GM21737 (cell line): ENCODE data around the gene POLDIP2.

Experiments used
- ATAC-seq: cut with Tn5 transposase; IDR thresholded peaks from one replicate; pipeline ENCODE4 v1.9.1; 2021; ENCODE audit warnings: mild to moderate bottlenecking, moderate library complexity; ENCODE audit not compliant: unreplicated experiment

Gene POLDIP2

DNA sequence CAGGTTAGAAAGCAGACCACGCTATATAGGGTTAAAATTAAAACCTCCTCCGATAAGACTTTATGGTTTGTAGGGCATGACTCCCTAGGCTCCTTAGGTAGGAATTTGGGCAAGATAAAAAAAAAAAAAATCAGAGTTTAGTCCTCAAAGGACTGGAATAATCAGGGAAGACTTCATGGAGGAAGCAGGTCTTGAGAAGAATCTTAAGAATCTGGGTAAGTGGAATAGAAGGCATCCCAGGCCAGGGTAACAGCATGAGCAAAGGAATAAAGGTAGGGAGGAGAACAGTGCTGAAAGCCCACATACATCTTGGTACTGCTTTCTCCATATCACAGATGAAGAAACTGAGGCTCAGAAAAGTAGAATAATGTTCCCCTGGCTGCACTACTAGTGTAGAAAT, 33.2 kb upstream of the POLDIP2 start:
- ATAC-seq, result no peak

DNA sequence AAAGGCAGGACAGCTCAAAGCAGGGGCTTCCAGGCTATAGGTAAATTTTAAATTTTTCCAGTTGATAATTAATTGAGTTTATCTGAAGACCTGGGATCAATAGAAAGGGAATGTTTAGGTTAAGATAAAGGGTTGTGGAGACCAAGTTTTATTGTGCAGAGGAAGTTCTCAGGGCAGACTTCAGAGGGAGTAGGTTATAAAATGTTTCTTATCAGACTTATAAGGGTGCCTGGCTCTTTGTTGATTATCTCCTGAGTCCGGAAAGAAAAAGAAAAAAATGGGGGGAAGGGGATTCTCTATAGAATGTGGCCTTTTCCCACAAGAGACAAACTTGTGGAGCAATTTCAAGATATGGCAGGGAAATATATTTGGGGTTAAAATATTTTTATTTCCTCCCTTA, 32.8 kb upstream of the POLDIP2 start:
- no peak for ATAC-seq

DNA sequence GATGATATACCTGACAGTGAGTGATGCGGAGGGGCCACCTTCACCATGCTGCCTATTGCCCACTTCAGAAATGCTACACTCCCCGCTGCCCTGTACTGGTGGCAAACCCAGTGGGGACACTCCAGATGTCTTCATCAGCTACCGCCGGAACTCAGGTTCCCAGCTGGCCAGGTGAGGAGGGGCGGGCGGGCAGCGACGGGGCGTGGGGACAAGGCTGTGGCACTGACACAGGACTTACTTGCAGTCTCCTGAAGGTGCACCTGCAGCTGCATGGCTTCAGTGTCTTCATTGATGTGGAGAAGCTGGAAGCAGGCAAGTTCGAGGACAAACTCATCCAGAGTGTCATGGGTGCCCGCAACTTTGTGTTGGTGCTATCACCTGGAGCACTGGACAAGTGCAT, 30.8 kb upstream of the POLDIP2 start:
- no peak for ATAC-seq

DNA sequence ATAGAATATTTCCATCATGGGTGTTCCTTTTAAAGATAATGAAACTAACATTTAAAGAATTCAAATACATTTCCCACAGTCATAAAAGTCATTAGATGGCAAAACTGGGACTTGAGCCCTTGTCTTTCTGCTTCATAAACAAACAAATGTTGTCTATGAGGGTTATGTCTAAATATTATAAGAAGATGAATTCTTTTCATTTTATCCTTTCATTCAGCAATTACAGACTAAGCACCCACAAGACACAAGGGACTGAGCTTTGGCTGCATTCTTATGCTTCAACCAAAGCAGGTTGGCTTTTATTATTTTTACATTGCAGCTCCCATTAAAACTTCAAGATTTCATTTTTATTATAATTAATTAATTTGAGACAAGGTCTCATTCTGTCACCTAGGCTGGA, 29.1 kb upstream of the POLDIP2 start:
- ATAC-seq, result no peak

DNA sequence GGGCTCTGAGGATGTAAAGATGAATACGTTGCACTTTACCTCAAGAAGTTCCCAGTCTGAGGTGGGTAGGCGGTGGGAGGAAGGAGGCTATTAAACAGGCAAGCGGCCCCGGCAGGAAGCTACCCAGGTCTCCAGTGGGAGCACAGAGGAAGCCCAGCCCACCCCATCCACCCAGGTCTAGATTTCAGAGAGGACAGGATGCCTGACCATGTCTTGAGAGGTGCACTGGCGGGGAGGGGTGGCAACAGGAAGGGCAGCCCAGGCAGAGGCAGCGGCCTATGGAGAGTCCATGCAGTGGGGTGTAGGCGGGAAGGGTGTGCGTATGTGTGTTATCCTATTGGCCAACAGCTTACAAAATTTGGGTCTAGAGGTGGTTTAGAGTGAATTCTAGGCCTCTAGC, 28.1 kb upstream of the POLDIP2 start:
- ATAC-seq, result no peak

DNA sequence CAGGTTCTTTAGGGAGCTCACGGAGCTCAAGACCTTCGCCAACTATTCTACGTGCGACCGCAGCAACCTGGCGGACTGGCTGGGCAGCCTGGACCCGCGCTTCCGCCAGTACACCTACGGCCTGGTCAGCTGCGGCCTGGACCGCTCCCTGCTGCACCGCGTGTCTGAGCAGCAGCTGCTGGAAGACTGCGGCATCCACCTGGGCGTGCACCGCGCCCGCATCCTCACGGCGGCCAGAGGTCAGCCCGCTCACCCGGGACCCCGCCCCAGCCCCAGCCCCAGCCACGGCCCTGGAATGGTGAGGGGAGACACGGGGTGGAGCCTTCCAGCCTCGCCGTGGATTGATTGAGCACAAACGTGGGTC, 27.7 kb upstream of the POLDIP2 start:
- ATAC-seq, result no peak

DNA sequence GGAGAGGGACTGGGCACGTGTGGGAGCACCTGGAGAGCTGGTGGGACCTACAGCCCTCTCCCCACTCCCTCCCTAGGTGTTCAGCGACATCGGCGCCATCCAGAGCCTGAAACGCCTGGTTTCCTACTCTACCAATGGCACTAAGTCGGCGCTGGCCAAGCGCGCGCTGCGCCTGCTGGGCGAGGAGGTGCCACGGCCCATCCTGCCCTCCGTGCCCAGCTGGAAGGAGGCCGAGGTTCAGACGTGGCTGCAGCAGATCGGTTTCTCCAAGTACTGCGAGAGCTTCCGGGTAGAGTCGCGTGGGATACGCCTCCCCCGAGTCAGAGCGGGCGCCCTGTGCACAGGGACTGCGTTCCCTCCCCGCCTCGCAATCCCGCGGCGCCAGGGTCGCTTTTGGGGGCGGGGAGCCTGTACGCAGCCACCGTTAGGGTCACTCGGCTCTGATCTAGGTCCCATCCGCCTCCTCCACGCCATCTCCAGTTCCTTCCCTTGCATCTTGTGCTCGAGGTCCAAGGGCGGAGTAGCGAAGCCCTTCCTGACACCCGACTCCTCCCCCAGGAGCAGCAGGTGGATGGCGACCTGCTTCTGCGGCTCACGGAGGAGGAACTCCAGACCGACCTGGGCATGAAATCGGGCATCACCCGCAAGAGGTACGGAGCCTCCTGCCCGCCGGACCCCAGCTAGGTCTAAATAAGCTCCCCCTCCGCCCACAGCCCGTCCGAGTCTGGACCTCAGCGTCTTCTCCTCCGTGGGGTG, 27.1 kb upstream of the POLDIP2 start:
- peak; percentile 79 for ATAC-seq

DNA sequence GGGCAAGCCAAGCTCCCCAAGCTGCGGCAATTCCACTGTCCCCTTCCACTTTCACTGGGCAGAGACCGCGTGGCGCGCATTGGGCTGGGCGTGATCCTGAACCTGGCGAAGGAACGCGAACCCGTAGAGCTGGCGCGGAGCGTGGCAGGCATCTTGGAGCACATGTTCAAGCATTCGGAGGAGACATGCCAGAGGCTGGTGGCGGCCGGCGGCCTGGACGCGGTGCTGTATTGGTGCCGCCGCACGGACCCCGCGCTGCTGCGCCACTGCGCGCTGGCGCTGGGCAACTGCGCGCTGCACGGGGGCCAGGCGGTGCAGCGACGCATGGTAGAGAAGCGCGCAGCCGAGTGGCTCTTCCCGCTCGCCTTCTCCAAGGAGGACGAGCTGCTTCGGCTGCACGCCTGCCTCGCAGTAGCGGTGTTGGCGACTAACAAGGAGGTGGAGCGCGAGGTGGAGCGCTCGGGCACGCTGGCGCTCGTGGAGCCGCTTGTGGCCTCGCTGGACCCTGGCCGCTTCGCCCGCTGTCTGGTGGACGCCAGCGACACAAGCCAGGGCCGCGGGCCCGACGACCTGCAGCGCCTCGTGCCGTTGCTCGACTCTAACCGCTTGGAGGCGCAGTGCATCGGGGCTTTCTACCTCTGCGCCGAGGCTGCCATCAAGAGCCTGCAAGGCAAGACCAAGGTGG, 24.0 kb upstream of the POLDIP2 start:
- ATAC-seq, result no peak

DNA sequence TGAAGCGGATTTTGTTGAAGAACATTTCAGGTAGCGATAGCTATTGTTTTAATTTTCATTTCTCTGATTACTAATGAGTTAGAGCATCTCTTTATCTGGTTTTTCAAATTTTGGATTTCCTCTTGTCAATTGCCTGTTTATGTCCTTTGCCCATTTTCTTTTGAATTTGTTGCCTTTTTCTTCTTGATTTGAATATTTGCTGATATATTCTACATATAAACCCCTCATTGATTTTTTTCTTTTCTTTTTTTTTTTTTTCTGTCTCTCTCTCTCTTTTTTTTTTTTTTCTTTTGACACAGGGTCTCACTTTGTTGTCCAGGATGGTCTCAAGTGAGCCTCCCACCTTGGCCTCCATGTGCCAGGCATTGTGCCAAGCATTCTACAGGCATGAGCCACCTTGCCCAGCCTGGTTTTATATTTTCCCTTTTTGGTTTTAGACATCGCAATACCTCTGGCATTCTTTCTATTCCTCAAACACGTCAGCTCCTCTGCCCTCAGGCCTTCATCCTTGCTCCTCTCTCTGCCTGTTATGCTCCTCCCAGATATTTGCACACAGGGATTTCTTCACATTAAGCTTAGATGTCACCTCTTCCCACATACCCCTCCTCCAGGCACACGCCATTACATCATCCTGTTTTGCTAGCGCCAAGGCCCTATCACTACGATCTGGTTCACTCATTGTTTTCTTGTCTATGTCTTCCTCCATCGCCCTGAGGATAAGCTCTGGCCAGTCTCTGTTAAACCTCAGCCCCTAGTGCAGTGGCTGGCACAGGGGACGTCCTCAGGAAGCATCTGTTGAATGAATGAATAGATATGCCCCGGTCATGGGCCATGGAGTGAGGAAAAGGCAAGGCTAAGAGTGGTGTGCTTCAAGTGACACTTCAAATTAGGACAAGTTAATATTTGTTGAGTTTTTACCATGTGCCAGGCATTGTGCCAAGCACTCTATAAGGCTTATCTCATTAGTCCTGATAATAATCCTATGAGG, 22.8 kb upstream of the POLDIP2 start:
- ATAC-seq, result no peak

DNA sequence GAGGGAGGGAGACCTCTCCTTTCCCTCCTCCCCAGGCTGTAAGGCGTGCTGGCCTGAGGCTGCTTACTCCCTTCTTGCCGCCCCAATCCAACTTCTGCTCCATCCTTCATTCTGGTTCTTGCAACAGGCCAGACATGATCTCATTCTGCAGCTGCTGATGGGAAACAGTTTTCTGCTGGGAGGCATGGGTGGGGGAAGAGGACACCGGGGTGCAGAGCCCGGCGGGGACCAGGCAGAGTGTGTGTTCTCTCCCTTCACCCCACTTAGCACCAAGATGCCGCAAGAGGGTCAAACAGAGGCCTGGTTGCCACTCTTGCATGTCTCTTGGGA, 15.6 kb upstream of the POLDIP2 start:
- ATAC-seq, result no peak

DNA sequence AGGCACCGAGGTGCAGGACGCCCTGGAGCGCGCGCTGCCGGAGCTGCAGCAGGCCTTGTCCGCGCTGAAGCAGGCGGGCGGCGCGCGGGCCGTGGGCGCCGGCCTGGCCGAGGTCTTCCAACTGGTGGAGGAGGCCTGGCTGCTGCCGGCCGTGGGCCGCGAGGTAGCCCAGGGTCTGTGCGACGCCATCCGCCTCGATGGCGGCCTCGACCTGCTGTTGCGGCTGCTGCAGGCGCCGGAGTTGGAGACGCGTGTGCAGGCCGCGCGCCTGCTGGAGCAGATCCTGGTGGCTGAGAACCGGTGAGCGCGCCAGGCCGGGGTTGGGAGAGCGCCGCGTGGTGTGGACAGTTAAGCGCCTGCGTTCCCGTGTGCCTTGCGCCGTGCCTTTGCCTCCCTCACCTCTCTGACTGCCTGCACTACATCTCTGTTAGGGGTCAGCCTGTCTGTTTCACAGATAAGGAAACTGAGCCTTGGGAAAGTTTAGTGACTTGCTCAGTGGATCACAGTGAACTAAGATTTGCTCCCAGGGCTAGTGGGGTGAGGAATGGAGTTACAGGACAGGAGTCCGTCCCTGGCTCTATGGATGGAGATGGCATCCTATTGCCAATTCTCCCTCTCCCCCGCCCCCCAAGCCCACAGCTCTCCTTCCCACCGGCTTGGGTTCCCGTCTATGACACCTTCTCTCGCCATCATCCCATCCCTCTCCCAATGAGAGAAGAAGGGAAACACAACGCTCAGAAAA, 15.0 kb upstream of the POLDIP2 start:
- ATAC-seq, result no peak

DNA sequence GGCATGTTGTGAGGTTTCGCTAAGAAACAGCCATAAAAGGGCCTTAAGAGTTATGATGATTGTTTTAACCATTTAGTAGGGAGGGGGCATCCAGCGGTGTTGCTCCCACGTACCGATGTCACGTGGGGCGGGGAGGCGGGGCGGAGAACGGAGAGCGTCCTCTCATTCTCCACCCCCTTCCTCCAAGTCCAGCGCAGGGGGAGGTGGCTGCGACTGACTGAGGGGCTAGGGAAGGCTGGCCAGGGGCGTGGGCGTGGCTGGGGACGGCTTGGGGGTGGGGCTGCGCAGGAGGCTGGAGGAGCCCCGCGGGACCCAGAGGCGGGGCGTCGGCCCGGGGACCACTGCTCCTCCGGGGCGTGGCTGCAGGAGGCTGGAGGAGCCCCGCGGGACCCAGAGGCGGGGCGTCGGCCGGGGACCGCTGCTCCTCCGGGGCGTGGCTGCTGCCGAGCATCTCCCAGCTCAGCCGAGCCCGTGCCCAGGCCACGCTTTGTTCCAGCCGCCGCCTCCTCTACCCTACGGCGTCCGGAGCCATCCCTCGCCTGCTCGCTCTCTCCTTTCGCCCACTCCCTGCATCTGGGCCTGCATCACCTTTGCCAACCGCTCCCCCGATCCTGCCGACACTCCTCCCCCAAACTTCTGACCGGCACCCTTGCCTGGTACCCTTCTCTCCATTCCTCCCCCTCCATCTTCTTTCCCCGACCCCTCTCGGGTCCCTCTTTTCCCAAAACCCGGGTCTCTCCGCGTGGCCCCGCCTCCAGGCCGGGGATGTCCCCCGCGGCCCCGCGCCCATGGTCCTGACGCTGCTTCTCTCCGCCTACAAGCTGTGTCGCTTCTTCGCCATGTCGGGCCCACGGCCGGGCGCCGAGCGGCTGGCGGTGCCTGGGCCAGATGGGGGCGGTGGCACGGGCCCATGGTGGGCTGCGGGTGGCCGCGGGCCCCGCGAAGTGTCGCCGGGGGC, 14.2 kb upstream of the POLDIP2 start, which contains the start of gene SARM1:
TSS of gene SARM1 (plus strand) at position 450 of the 958 bp plus-strand sequence. CDS start at position 789, 339 bp downstream.
- ATAC-seq, result peak; percentile 82

DNA sequence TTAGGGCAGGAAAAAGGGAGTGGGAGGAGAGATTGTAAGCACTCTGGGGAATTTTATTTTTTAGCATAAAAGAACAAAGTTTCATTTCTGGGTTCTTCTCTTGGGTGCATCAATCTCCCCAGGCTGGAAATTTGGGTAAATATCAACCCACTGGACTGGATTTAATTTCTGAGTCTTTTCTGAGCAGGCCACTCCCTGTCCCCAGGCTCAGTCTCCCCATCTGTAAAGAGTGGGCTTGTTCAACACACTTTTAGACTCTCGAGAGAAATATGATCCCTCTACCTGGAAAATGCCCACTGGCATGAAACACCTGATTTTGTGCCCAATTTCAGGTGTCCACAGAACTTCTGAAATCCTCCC, 13.4 kb upstream of the POLDIP2 start:
- no peak for ATAC-seq

DNA sequence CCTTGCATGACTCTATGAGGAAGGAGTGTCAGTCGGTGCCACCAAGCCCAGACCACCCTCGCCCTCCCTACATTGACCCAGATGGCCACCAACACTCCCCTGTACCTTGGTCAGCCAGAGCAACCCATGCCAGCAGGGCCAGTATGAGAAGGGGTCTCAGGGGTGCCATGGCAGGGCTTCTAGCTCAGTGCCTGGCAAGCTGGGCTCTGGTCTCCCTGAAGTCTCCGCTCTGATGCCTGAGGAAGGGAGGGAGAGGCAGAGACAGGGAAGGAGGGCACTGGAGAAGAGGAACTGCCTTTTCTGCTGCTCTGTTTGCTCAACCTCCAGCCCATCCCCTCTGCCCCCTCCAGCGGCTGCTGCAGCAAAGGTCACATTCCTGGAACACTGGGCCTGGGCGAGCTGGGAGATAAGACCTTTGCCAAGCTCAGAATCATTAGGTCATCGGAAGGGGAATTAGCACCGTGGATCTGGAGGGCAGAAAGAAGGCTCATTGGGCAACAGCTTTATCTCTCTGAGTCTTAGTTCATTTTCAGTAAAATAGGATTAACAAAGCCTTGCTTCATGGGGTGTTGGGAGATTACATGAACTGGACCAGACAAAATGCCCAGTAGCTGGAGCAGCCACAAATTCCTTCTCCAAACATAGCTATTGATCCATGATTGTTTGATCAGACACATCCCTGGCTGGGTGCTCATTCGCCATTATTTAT, 12.9 kb upstream of the POLDIP2 start, which contains the start of gene VTN:
TSS of gene VTN (minus strand) at position 273 of the 709 bp plus-strand sequence. CDS start at position 169, 104 bp downstream.
- no peak for ATAC-seq

DNA sequence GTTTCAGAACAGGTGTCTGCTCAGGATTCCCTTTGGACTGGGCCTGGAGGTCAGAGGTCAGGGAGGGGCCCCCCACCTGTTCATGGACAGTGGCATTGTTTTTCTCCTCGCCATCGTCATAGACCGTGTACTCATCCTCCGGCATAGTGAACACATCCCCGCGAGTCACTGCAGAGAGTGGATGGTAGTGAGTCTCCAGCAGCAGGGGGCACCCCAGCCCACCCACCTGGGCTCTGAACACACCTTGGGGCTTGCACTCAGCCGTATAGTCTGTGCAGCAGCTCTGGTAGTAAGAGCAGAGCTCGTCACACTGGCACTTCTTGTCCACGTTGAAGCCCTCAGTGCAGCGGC, 12.3 kb upstream of the POLDIP2 start:
- ATAC-seq, result no peak

DNA sequence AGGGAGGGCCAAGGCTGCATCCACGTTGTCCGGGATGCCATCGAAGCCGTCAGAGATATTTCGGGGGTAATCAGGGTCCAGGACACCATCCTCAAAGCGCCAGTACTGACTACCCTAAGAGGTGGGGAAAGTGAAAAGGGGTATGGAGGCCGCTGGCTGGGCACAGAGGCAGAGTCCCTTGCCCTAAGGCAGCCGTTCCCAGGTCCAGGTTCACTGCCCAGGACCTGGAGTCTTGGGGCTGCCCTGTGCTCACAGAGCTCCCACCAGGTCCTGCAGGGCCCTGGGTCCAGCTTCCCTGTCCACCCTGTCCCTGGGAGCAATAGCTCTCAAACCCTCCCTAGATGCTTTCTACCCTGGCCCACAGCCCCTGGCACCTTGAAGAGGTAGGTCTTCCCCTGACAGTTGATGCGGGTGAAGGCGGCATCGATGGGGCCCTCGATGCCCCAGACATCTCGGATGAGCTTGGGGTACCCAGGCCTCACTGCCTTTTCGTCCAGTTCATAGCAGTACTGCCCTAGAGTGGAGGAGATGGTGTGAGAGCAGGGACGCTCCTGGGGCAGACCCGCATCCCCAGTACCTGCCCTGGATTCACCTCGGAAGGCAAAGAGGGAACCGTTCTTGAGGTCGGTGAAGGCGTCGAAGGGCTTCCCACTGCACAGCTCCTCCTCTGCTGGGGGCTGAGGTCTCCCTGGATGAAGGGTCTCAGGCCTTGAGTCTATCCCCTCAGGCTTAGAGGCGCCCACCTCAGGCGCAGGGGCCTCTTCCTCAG, 11.8 kb upstream of the POLDIP2 start:
- no peak for ATAC-seq

DNA sequence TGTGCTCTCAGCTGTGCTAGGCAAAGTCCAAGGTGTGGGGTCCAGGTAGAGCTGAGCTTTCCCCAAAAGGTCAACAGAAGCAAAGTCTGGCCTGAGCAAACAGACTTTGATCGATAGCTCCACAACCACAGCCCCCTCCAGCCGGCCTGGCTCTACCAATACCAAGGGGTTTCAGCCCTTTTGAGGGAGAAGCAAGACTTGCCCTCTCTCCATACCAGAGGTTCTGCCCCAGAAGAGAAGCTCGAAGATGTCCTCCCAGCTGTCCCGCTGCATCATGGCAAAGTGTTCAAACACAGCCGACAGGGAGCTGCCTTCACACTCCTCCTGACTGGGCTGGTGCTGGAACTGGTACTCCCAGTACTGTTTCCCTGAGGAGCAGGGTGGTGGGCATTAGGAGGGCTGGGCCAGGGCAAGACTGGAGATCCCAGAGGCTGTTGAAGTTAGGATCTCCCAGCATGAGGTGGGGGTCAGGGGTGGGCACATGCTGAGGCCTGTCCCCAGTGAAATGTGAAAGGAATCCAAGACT, 11.0 kb upstream of the POLDIP2 start:
- ATAC-seq, result no peak

DNA sequence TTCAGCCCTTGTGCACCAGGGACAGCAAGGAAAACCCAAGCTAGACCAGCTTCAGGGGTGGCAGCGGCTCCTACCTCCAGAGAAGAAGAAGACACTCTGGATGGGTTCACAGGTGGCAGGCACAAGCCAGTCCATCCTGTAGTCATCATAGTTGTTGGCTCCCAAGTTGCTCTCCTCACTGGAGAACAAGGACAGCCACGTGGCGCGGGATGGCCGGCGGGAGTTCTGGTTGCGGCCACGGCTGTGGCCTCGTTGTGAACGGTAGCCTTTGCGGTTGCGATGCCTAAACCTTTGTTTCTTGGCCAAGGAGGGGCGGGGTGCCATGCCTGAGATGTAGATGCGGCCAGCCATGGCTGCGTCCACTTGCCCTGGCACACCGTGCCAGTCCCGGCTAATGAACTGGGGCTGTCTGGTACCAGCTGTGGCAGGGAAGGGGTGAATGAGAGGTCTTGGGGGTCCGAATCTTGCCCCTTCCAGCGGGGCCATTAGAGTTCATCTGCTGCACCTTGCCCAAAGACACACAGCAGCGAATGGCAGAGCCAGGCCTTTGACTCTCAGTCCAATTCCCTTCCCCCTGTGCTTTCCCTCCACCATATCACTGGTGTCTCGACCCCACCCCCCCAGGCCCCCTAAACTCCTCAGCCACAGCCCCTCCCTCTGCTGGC, 10.4 kb upstream of the POLDIP2 start:
- no peak for ATAC-seq
